ENCODE measurements around the gene GDPD3.

GRCh38 chr16:30079480-30079879 is 33.9 kb downstream of the GDPD3 start:
- TF ChIP-seq CTCF (IDR thresholded peaks at IDR 0.05; ENCODE audit: low read depth, low read length, missing input control) (no peak), MAX (IDR thresholded peaks at IDR 0.05) (no peak), EGR1 (IDR thresholded peaks at IDR 0.05; ENCODE audit: low read depth in 2 of 2) (no peak), YY1 (IDR thresholded peaks at IDR 0.05) (no peak), REST (IDR thresholded peaks at IDR 0.05) (no peak), RAD21 (IDR thresholded peaks at IDR 0.05) (no peak), TAF1 (conservative IDR thresholded peaks at IDR 0.05) (no peak), SP1 (IDR thresholded peaks at IDR 0.05) (no peak), GABPA (IDR thresholded peaks at IDR 0.05 in 1 of 2, conservative IDR thresholded peaks at IDR 0.05 in 1 of 2) (no peak), FOXA1 (IDR thresholded peaks at IDR 0.05) (no peak), ATF3 (IDR thresholded peaks at IDR 0.05) (no peak), NR2F2 (IDR thresholded peaks at IDR 0.05) (no peak), ZBTB33 (IDR thresholded peaks at IDR 0.05) (no peak)
